Suprapubic skin (tissue), 4 donors: ENCODE data around the gene DNAH9. TPM values are rescaled to one million over a fixed set of nuclear protein-coding genes. Genes with fewer than 3 reads are reported as not detected.

Source experiments
- DNase-seq, 2 donors: peaks; one replicate each; pipeline ENCODE4 v3.0.0-alpha.2; 2019; ENCODE audit warnings: low spot score in 2 of 2
- H3K27ac ChIP-seq: fragments of 200-600 bp; sonication (generic); one replicate; pipeline ENCODE4 v1.5.1; 2019
- H3K27me3 ChIP-seq: fragments of 200-600 bp; sonication (generic); one replicate; pipeline ENCODE4 v1.5.1; 2019
- H3K36me3 ChIP-seq: fragments of 200-600 bp; sonication (generic); one replicate; pipeline ENCODE4 v1.5.1; 2019
- H3K4me1 ChIP-seq: fragments of 200-600 bp; sonication (generic); one replicate; pipeline ENCODE4 v1.5.1; 2019
- H3K4me3 ChIP-seq: fragments of 200-600 bp; sonication (generic); one replicate; pipeline ENCODE4 v1.5.1; 2019; ENCODE audit warnings: mild to moderate bottlenecking
- H3K9me3 ChIP-seq: fragments of 200-600 bp; sonication (generic); one replicate; pipeline ENCODE4 v1.5.1; 2019
- CTCF ChIP-seq, 2 donors: fragments of 200-600 bp in 1 of 2; fragments of 450-650 bp in 1 of 2; sonication (generic) in 1 of 2; IDR thresholded peaks; one replicate each; pipeline ENCODE4 v1.5.1; 2016 to 2019; ENCODE audit warnings: antibody characterized with exemption in 2 of 2, mild to moderate bottlenecking in 1 of 2, moderate library complexity in 1 of 2
- EP300 ChIP-seq: sonication (generic); formaldehyde crosslinking; IDR thresholded peaks from one replicate; pipeline ENCODE4 v1.6.1; 2017; ENCODE audit warnings: antibody characterized with exemption
- POLR2A ChIP-seq, 2 donors: fragments of 450-650 bp; IDR thresholded peaks; one replicate each; pipeline ENCODE4 v1.6.1; 2017; ENCODE audit warnings: antibody characterized with exemption in 2 of 2, mild to moderate bottlenecking in 2 of 2, moderate library complexity in 2 of 2
- POLR2AphosphoS5 ChIP-seq, 3 donors: sonication (generic); formaldehyde crosslinking; IDR thresholded peaks; one replicate each; pipeline ENCODE4 v1.6.1; 2017; ENCODE audit warnings: antibody characterized with exemption in 3 of 3
- WGBS: methylation state at CpG from one replicate; pipeline ENCODE4 v1.1.5; 2018; 5-methylcytosine and 5-hydroxymethylcytosine counted together
- total RNA-seq, 4 donors: library from RNA; depleted of rRNA; stranded (reverse); fragments of >200 nt; gene quantifications; one replicate each; pipeline ENCODE4 v1.1.0, GENCODE V29; 2016

Gene DNAH9
- total RNA-seq, 4 donors from 2014 or later: 3.0 to 14.2 (median 4.1) TPM

GRCh38 chr17:11637796-11638195 is 39.5 kb downstream of the DNAH9 start:
- DNase-seq: no peak
- Histone ChIP-seq H3K36me3 (no peaks in the 10 kb centered on the region), H3K9me3 (no peaks in the 10 kb centered on the region)

GRCh38 chr17:11638700-11639265 is 40.5 kb downstream of the DNAH9 start:
- TF ChIP-seq POLR2A (IDR thresholded peaks at IDR 0.05) (no peak), POLR2AphosphoS5 (IDR thresholded peaks at IDR 0.05) (no peak), EP300 (no peak), CTCF (IDR thresholded peaks at IDR 0.05) (no peak)
- no peak overlapping the region for H3K4me3 ChIP-seq
- 72% methylated on average over 2 of the region's 2 CpGs for WGBS
- no peaks in the 10 kb centered on the region for H3K27me3 ChIP-seq
- no peak for DNase-seq
- no peaks in the 10 kb centered on the region for H3K9me3 ChIP-seq
- no peaks in the 10 kb centered on the region for H3K36me3 ChIP-seq
- no peak overlapping the region for H3K27ac ChIP-seq
- H3K4me1 ChIP-seq: no peaks in the 10 kb centered on the region

More at GRCh38 chr17:11637796-11638195, 39.5 kb downstream of the DNAH9 start:
- 80% methylated on average over 6 of the region's 6 CpGs for WGBS
- no peak overlapping the region for H3K27ac ChIP-seq
- no peaks in the 10 kb centered on the region for H3K4me1 ChIP-seq
- H3K27me3 ChIP-seq: no peaks in the 10 kb centered on the region
- no peak for TF ChIP-seq POLR2AphosphoS5 (IDR thresholded peaks at IDR 0.05)
- no peak for TF ChIP-seq CTCF (IDR thresholded peaks at IDR 0.05)
- no peak for TF ChIP-seq POLR2A (IDR thresholded peaks at IDR 0.05)
- no peak for TF ChIP-seq EP300
- H3K4me3 ChIP-seq: no peak overlapping the region

- peaks cover 7% of the 10 kb centered on the region for H3K4me1 ChIP-seq
- no peaks in the 10 kb centered on the region for H3K9me3 ChIP-seq
- TF ChIP-seq EP300: no peak
- TF ChIP-seq POLR2A (IDR thresholded peaks at IDR 0.05): no peak
- no peak for TF ChIP-seq CTCF (IDR thresholded peaks at IDR 0.05)
- no peak for TF ChIP-seq POLR2AphosphoS5 (IDR thresholded peaks at IDR 0.05)
- no peaks in the 10 kb centered on the region for H3K27me3 ChIP-seq
- H3K27ac ChIP-seq: no peak overlapping the region
- no peaks in the 10 kb centered on the region for H3K36me3 ChIP-seq
- 89% methylated on average over 18 of the region's 18 CpGs for WGBS
- H3K4me3 ChIP-seq: no peak overlapping the region
- DNase-seq: no peak
Measured at GRCh38 chr17:11639736-11640462, 41.6 kb downstream of the DNAH9 start.

- H3K4me1 ChIP-seq: peaks cover 7% of the 10 kb centered on the region
- H3K27me3 ChIP-seq: no peaks in the 10 kb centered on the region
- TF ChIP-seq CTCF (IDR thresholded peaks at IDR 0.05) (no peak), POLR2AphosphoS5 (IDR thresholded peaks at IDR 0.05) (no peak)
- H3K36me3 ChIP-seq: no peaks in the 10 kb centered on the region
- H3K9me3 ChIP-seq: no peaks in the 10 kb centered on the region
- DNase-seq: no peak
- no peak overlapping the region for H3K27ac ChIP-seq
- no peak overlapping the region for H3K4me3 ChIP-seq
- 31% methylated on average over 2 of the region's 2 CpGs for WGBS
Measured at GRCh38 chr17:11640463-11640814, 42.2 kb downstream of the DNAH9 start.

GRCh38 chr17:11641521-11642275 is 43.4 kb downstream of the DNAH9 start:
- DNase-seq: no peak
- Histone ChIP-seq H3K27me3 (no peaks in the 10 kb centered on the region), H3K4me1 (peaks cover 7% of the 10 kb centered on the region), H3K4me3 (no peak overlapping the region), H3K27ac (no peak overlapping the region), H3K36me3 (no peaks in the 10 kb centered on the region), H3K9me3 (no peaks in the 10 kb centered on the region)
- 70% methylated on average over 11 of the region's 11 CpGs for WGBS
- TF ChIP-seq POLR2A (IDR thresholded peaks at IDR 0.05) (no peak), CTCF (IDR thresholded peaks at IDR 0.05) (no peak), EP300 (no peak), POLR2AphosphoS5 (IDR thresholded peaks at IDR 0.05) (no peak)
